Measurements from ENCODE around the gene AOPEP. TPM values are rescaled to one million over a fixed set of nuclear protein-coding genes. Genes with fewer than 3 reads are reported as not detected.

AOPEP gene
- total RNA-seq, 4 donors from 2014 or later: 18.8 to 81.0 (median 32.1) TPM

DNA sequence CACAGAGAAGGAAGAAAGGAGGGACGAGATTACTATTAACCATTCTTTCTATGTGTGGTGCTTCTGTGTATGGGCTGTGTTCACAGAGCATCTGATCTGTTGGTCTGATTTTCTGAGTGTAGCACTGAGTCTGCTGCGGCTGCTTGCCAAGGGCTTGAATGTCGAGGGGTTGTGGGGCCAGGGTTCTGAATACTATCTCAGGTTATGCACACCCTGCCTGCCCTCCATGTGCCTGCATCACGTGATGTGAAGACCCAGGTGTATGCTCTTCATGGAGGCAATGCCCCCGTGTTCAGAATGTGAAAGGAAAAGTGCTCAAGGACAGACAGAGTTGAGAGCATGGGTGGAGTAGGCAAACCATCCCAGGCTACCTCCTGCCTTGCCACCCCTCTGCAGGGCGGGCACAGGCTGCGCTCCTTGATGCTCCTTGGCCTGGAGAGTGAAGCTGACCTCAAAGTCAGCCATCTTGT is 336.1 kb downstream of the AOPEP start:
- TF ChIP-seq, protein P1, sequence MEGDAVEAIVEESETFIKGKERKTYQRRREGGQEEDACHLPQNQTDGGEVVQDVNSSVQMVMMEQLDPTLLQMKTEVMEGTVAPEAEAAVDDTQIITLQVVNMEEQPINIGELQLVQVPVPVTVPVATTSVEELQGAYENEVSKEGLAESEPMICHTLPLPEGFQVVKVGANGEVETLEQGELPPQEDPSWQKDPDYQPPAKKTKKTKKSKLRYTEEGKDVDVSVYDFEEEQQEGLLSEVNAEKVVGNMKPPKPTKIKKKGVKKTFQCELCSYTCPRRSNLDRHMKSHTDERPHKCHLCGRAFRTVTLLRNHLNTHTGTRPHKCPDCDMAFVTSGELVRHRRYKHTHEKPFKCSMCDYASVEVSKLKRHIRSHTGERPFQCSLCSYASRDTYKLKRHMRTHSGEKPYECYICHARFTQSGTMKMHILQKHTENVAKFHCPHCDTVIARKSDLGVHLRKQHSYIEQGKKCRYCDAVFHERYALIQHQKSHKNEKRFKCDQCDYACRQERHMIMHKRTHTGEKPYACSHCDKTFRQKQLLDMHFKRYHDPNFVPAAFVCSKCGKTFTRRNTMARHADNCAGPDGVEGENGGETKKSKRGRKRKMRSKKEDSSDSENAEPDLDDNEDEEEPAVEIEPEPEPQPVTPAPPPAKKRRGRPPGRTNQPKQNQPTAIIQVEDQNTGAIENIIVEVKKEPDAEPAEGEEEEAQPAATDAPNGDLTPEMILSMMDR (IDR thresholded peaks at IDR 0.05; ENCODE audit: low read depth): no peak

DNA sequence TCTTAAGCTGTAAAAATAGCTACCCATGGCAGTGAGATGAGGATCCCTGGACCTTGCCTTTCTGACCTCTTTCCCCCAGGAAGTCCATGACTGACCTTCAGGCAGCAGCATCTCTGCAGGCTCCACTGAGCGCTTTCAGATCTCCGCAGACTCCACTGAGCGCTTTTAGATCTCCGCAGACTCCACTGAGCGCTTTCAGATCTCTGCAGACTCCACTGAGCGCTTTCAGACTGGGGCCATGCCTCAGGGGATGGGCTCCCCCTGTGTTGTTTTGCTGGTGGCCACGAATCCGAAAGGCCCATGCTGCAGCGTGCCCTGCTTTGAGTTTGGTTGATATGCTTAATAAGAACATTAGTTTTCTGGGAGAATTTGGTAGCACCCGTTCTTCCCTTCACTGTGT is 336.8 kb downstream of the AOPEP start:
- TF ChIP-seq, protein P1 (IDR thresholded peaks at IDR 0.05; ENCODE audit: low read depth): no peak

DNA sequence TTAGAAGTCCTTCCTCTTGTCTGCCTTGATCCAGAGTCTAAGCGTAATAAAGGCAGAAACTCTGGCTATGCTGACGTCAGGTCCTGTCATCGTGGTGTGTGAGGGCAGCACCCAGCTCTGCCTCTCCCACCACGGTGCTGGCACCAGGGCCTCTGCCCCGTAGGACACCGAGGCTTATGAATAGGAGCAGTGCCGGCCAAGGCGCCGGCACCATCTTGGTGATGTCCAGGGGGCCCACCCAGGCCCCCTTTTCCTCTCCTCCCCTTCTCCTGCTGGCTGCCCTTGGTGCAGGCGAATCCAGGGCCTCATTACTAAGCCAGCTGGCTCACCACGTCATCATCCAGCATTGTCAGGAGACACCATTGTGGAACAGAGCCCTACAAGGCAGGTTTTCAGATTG is 338.7 kb downstream of the AOPEP start:
- TF ChIP-seq, protein P1 (IDR thresholded peaks at IDR 0.05; ENCODE audit: low read depth): no peak

DNA sequence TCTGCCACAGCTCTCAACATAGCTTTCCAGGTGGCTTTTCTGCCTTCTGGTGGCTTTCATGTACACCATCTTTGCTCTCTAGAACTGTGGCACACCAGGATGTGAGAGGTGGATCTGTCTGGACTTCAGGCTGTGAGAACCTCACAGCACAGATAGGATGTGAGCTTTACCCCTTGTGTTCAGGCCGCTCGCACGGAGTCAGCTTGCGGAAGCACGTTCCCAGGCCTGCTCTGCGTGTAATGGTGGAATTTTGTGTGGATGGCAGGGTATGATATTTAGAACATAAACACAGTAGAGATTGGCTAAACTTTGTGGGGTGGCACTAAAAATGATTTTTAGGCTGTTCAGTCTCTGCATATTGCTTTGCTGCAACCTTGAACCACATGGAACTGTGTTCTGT is 340.6 kb downstream of the AOPEP start:
- TF ChIP-seq, protein P1 (IDR thresholded peaks at IDR 0.05; ENCODE audit: low read depth): no peak

DNA sequence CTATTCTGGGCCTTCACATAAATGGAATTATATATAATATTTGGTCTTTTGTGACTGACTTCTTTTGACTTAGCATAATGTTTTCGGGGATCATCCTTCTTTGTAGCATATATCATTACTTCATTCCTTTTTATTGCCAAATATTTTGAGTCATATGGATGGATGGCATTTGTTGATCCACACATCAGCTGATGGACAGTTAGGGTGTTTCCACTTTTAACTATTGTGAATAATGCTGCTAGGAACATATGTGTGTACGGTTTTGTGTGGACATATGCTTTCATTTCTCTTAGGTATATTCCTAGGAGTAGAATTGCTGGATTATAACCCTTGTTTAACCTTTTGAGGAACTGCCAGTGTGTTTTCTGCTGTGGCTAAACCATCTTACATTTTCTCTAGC is 341.4 kb downstream of the AOPEP start:
- TF ChIP-seq, protein P1 (IDR thresholded peaks at IDR 0.05; ENCODE audit: low read depth): no peak

DNA sequence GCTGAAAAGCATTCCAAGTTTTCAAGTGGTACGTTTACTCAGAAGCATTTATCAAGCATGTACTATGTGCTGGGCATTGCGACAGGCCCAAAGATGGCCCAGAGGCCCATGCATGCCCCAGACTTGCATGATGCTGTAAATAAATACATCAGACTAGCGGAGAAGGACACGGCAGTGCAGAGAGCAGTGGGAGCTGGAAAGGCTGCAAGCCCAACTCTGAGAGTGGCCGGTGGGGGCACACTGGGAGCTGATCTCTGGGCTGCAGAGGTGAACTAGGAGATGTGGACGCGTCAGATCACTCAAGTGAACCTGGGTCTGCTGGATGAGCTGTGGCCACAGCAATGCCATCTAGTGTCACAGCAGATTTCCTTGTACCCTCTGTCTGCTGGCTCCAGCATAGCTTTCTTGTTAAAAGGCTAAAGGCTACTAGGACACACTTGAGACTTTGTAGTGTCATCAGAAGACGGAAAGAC is 344.1 kb downstream of the AOPEP start:
- TF ChIP-seq, protein P1 (IDR thresholded peaks at IDR 0.05; ENCODE audit: low read depth): no peak

DNA sequence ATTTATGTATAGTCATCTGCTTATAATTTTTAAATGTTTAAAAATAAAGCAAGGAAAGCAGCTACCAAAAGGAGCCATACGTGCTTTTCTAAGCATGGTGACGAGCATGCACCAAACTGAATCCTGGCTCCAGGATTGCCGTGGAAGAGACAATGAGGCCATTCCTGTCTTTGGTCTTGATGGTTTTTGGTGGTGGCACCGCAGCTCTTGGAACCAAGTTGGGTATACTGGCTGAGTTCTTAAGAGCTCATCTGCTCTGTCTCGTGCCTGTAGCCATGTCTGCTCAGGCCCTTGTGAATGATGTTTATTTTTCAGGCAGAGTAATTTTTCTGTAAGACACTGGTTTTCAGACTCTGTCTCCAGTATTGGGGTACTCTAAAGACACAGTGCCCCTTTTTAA is 345.0 kb downstream of the AOPEP start:
- TF ChIP-seq, protein P1 (IDR thresholded peaks at IDR 0.05; ENCODE audit: low read depth): no peak
